HepG2 (cell line): ENCODE measurements around the gene BAIAP2L1. TPM values are rescaled to one million over a fixed set of nuclear protein-coding genes. Genes with fewer than 3 reads are reported as not detected.

Experiments
- ATAC-seq: fragments of 200-7000 bp; cut with Tn5 transposase; 3 replicates; pipeline ENCODE4 v1.9.1; 2020; ENCODE audit warnings: mild to moderate bottlenecking, moderate library complexity
- BruUV-seq: library from RNA; stranded (reverse); fragments of 400-500 nt; replicated peaks from 2 replicates; lab custom pipeline; 2021; lab: Mats Ljungman, UMichigan
- CTCF ChIA-PET: fragments of 300-600 bp; formaldehyde crosslinking; extraction: SDS; loops from one replicate; lab custom pipeline; 2021; ENCODE audit warnings: low total read pairs, inconsistent platforms, low intra/inter-chr PET ratio; lab: Yijun Ruan, JAX
- POLR2A ChIA-PET: fragments of 350-600 bp; sonication (Branson Sonifier 250); formaldehyde crosslinking; loops from one replicate; lab custom pipeline; 2020; ENCODE audit warnings: antibody characterized with exemption, inconsistent platforms; lab: Yijun Ruan, JAX
- DNase-seq: peaks from one replicate; pipeline ENCODE4 v3.0.0-alpha.2; 2015; ENCODE audit warnings: low spot score
- FAIRE-seq: peaks from 3 replicates; lab custom pipeline; 2011; peaks lifted over from hg19 to GRCh38; lab: Jason Lieb, UNC
- H2AFZ ChIP-seq: one replicate; pipeline ENCODE4 v1.6.1; 2011; ENCODE audit warnings: low read length, inconsistent platforms
- H3K27ac ChIP-seq: fragments of 300-600 bp; 3 replicates; pipeline ENCODE4 v1.8.0; 2011; ENCODE audit warnings: mixed run types, mild to moderate bottlenecking, mixed read lengths, low read length, inconsistent platforms; ENCODE audit not compliant: insufficient read depth; ENCODE audit errors: extremely low read length
- H3K27me3 ChIP-seq, 2 experiments: fragments of 200-600 bp in 1 of 2; 2 replicates in 1 of 2; 3 replicates in 1 of 2; pipeline versions ENCODE4 v1.6.0 to v1.8.0; 2011; ENCODE audit warnings: low read length in 2 of 2, mild to moderate bottlenecking in 2 of 2, moderate library complexity in 2 of 2, inconsistent platforms in 1 of 2; ENCODE audit not compliant: insufficient read depth in 2 of 2, control insufficient read depth in 1 of 2
- H3K36me3 ChIP-seq, 2 experiments: fragments of 200-600 bp in 1 of 2; replicated peaks in 1 of 2; 2 replicates in 1 of 2; 3 replicates in 1 of 2; pipeline versions ENCODE4 v1.5.1 to v1.8.0; 2011; ENCODE audit warnings: low read length in 2 of 2, inconsistent platforms in 1 of 2; ENCODE audit not compliant: insufficient read depth in 2 of 2, control insufficient read depth in 1 of 2
- H3K4me1 ChIP-seq: 2 replicates; pipeline ENCODE4 v1.5.1; 2012; ENCODE audit warnings: low read length, inconsistent platforms; ENCODE audit not compliant: insufficient read depth
- H3K4me2 ChIP-seq: 2 replicates; pipeline ENCODE4 v1.6.0; 2011; ENCODE audit warnings: low read depth, low read length, inconsistent platforms
- H3K4me3 ChIP-seq, 3 experiments: fragments of 200-600 bp in 1 of 3; sonication (generic), shearing (Covaris generic) in 1 of 3; replicated peaks in 1 of 3; 2 replicates each; pipeline ENCODE4 v1.5.1; 2011 to 2016; ENCODE audit warnings: low read length in 3 of 3, inconsistent platforms in 2 of 3, low read depth in 2 of 3, mild to moderate bottlenecking in 2 of 3, control low read depth in 1 of 3, mixed read lengths in 1 of 3; ENCODE audit not compliant: insufficient read depth in 1 of 3
- H3K79me2 ChIP-seq: one replicate; pipeline ENCODE4 v1.6.1; 2011; ENCODE audit warnings: low read length, inconsistent platforms; ENCODE audit not compliant: insufficient read depth
- H3K9ac ChIP-seq: 2 replicates; pipeline ENCODE4 v1.6.0; 2011; ENCODE audit warnings: mild to moderate bottlenecking, low read depth, low read length, inconsistent platforms; ENCODE audit not compliant: insufficient read depth
- H3K9me3 ChIP-seq: 2 replicates; pipeline ENCODE4 v1.5.1; 2012; ENCODE audit warnings: mild to moderate bottlenecking, low read length
- H4K20me1 ChIP-seq: 2 replicates; pipeline ENCODE4 v1.6.0; 2011; ENCODE audit warnings: inconsistent platforms, mild to moderate bottlenecking, low read length, moderate library complexity; ENCODE audit not compliant: insufficient read depth
- DMAP1 ChIP-seq: IDR thresholded peaks from 2 replicates; pipeline ENCODE4 v1.6.1; 2016
- MED1 ChIP-seq: sonication (generic); formaldehyde crosslinking; IDR thresholded peaks from 2 replicates; pipeline ENCODE4 v1.4.0; 2020; ENCODE audit warnings: missing genetic modification reagents
- PHF20 ChIP-seq: sonication (generic); formaldehyde crosslinking; IDR thresholded peaks from 2 replicates; pipeline ENCODE4 v1.5.0; 2020; ENCODE audit warnings: mild to moderate bottlenecking, missing genetic modification reagents
- SALL2 ChIP-seq: sonication (generic); formaldehyde crosslinking; IDR thresholded peaks from 2 replicates; pipeline ENCODE4 v1.8.1; 2023; ENCODE audit warnings: mild to moderate bottlenecking, missing genetic modification reagents, inconsistent platforms
- THYN1 ChIP-seq: sonication (generic); formaldehyde crosslinking; IDR thresholded peaks from 2 replicates; pipeline ENCODE4 v1.8.1; 2023; ENCODE audit warnings: low read depth, mild to moderate bottlenecking, moderate library complexity, missing genetic modification reagents, borderline replicate concordance
- YEATS2 ChIP-seq: sonication (generic); formaldehyde crosslinking; IDR thresholded peaks from 2 replicates; pipeline ENCODE4 v1.4.0; 2020; ENCODE audit warnings: missing genetic modification reagents, borderline replicate concordance
- ZFP41 ChIP-seq: sonication (generic); formaldehyde crosslinking; IDR thresholded peaks from 2 replicates; pipeline ENCODE4 v1.4.0; 2020; ENCODE audit warnings: mild to moderate bottlenecking, missing genetic modification reagents, borderline replicate concordance
- ZMYM3 ChIP-seq: sonication (generic); formaldehyde crosslinking; IDR thresholded peaks from 2 replicates; pipeline ENCODE4 v1.5.1; 2020; ENCODE audit warnings: mild to moderate bottlenecking, missing genetic modification reagents
- ZNF263 ChIP-seq: sonication (generic); formaldehyde crosslinking; IDR thresholded peaks from 2 replicates; pipeline ENCODE4 v1.4.0; 2020; ENCODE audit warnings: missing genetic modification reagents
- ZNF674 ChIP-seq: sonication (generic); formaldehyde crosslinking; IDR thresholded peaks from 2 replicates; pipeline ENCODE4 v1.5.0; 2020; ENCODE audit warnings: low read depth, mild to moderate bottlenecking, missing genetic modification reagents
- ZNF773 ChIP-seq: sonication (generic); formaldehyde crosslinking; IDR thresholded peaks from 2 replicates; pipeline ENCODE4 v1.4.0; 2020; ENCODE audit warnings: missing genetic modification reagents, borderline replicate concordance
- WGBS: methylation state at CpG from one replicate; pipeline ENCODE4 v1.1.6; 2017; ENCODE audit warnings: low lambda C conversion rate; 5-methylcytosine and 5-hydroxymethylcytosine counted together
- in situ Hi-C: cut with HindIII; loops from 2 replicates; pipeline ENCODE4 v1.10.0; 2017; ENCODE audit warnings: low pct_unique_long_range_greater_than_20kb; ENCODE audit not compliant: extremely low pct_ligation_motif_present
- intact Hi-C: fragments of 100-400 bp; cut with micrococcal nuclease; formaldehyde crosslinking; loops from one replicate; pipeline ENCODE4 v1.10.0; 2022; ENCODE audit not compliant: unreplicated experiment
- polyA plus RNA-seq, 8 experiments: library from polyadenylated mRNA; depleted of rRNA in 3 of 8; stranded (reverse) in 7 of 8; unstranded in 1 of 8; fragments of >200 nt; fragmentation: Illumina TruSeq in 4 of 8; extraction: Trizol in 4 of 8; gene quantifications; 2 replicates each; pipeline versions ENCODE4 v1.2.1 to v1.2.3, GENCODE V29; 2011 to 2016; ENCODE audit warnings: low read depth in 4 of 8, missing spikeins in 1 of 8, mixed read lengths in 1 of 8; ENCODE audit not compliant: insufficient read depth in 1 of 8
- total RNA-seq, 5 experiments: library from RNA; depleted of rRNA; stranded (reverse); fragments of >200 nt; fragmentation: Illumina TruSeq; extraction: Trizol; gene quantifications; 2 replicates each; pipeline ENCODE4 v1.2.3, GENCODE V29; 2016; ENCODE audit warnings: low read depth in 1 of 5
- TF ChIP-seq, protein P1 (sequence below): sonication (generic); formaldehyde crosslinking; IDR thresholded peaks from 2 replicates; pipeline ENCODE4 v1.4.0; 2020; ENCODE audit warnings: missing genetic modification reagents
- TF ChIP-seq, protein P2 (sequence below): sonication (generic); formaldehyde crosslinking; conservative IDR thresholded peaks from 2 replicates; pipeline ENCODE4 v1.4.0; 2020; ENCODE audit warnings: missing genetic modification reagents
- TF ChIP-seq, protein P3 (sequence below): sonication (generic); formaldehyde crosslinking; IDR thresholded peaks from 2 replicates; pipeline ENCODE4 v1.5.1; 2020; ENCODE audit warnings: missing genetic modification reagents, mild to moderate bottlenecking, borderline replicate concordance
- TF ChIP-seq, protein P4 (sequence below): fragments of 450-650 bp; IDR thresholded peaks from 2 replicates; pipeline ENCODE4 v1.6.1; 2016
- TF ChIP-seq, protein P5 (sequence below): sonication (generic); formaldehyde crosslinking; IDR thresholded peaks from 2 replicates; pipeline ENCODE4 v1.4.0; 2020; ENCODE audit warnings: missing genetic modification reagents

The BAIAP2L1 gene
- total and polyA plus RNA-seq, 2 of the 13 experiments (the other 11 are each of a cell fraction or from before 2014, with no cell fraction given), result 13.0 to 21.5 TPM

DNA sequence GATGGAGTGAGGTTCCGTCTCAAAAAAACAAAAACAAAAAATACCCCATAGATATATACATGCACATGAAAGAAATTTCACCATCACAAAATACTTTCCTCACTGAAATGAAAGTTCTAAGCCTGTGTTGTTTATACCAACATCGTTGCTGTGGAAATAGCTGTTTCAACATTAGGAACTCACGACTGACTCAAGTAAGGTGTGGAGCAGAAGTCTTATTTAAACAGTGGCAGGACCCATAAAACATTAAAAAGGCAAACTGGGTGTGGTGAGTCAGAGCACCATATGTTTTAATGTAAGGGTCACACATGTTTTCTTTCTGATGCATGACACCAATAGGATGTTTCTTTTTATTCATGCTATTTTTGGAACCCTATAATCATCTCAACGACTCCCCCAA lies 48.3 kb downstream of the BAIAP2L1 start (continued):
- TF ChIP-seq, protein P1, sequence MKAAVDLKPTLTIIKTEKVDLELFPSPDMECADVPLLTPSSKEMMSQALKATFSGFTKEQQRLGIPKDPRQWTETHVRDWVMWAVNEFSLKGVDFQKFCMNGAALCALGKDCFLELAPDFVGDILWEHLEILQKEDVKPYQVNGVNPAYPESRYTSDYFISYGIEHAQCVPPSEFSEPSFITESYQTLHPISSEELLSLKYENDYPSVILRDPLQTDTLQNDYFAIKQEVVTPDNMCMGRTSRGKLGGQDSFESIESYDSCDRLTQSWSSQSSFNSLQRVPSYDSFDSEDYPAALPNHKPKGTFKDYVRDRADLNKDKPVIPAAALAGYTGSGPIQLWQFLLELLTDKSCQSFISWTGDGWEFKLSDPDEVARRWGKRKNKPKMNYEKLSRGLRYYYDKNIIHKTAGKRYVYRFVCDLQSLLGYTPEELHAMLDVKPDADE, result no peak
- TF ChIP-seq, protein P2, sequence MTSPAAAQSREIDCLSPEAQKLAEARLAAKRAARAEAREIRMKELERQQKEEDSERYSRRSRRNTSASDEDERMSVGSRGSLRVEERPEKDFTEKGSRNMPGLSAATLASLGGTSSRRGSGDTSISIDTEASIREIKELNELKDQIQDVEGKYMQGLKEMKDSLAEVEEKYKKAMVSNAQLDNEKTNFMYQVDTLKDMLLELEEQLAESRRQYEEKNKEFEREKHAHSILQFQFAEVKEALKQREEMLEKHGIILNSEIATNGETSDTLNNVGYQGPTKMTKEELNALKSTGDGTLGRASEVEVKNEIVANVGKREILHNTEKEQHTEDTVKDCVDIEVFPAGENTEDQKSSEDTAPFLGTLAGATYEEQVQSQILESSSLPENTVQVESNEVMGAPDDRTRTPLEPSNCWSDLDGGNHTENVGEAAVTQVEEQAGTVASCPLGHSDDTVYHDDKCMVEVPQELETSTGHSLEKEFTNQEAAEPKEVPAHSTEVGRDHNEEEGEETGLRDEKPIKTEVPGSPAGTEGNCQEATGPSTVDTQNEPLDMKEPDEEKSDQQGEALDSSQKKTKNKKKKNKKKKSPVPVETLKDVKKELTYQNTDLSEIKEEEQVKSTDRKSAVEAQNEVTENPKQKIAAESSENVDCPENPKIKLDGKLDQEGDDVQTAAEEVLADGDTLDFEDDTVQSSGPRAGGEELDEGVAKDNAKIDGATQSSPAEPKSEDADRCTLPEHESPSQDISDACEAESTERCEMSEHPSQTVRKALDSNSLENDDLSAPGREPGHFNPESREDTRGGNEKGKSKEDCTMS (CRISPR knock-in tag), result no peak

DNA sequence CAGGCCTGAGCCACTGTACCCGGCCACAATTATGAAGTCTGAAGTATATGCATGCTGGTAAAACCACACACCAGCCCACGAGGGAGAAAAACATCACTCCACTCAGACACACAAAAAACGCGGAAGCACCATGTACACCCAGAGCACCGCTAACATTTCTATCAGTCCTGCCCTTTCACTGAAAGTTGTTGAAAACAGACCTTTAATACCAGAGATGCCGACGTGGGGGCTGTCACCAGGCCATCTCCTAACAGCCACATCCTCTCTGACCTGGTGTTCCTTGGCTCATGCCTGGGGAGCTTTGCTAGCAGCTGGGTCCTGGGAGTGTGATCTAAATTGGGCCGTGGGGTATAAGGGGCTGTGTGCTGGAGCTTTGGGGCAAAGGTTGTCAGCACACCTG lies 49.8 kb downstream of the BAIAP2L1 start:
- Histone ChIP-seq H3K9me3 (no peaks in the 10 kb centered on the region), H3K27me3 (no peaks in the 10 kb centered on the region), H2AFZ (no peak overlapping the region), H3K4me2 (no peak overlapping the region), H3K36me3 (peaks cover 4 to 19% of the 10 kb centered on the region in 2 experiments; a peak in 4 of 5 replicates), H3K79me2 (no peaks in the 10 kb centered on the region), H3K27ac (no peak overlapping the region), H3K9ac (no peak overlapping the region), H4K20me1 (peaks cover 7% of the 10 kb centered on the region; the same call in 1 of the 2 replicates), H3K4me3 (no peak overlapping the region), H3K4me1 (peaks cover 15% of the 10 kb centered on the region)
- ChIA-PET POLR2A (no interaction called here), CTCF (no interaction called here)
- WGBS, result 95% methylated on average over 8 of the region's 8 CpGs
- in situ Hi-C loops (no loop called here), intact Hi-C loops (no loop called here)
- DNase-seq, result no peak
- no peak for FAIRE-seq
- BruUV-seq, result no TSS peak
- ATAC-seq, result no peak
- TF ChIP-seq, protein P3, sequence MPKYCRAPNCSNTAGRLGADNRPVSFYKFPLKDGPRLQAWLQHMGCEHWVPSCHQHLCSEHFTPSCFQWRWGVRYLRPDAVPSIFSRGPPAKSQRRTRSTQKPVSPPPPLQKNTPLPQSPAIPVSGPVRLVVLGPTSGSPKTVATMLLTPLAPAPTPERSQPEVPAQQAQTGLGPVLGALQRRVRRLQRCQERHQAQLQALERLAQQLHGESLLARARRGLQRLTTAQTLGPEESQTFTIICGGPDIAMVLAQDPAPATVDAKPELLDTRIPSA (CRISPR knock-in tag), result no peak
- TF ChIP-seq YEATS2 (no peak), SALL2 (CRISPR knock-in tag) (no peak), ZNF674 (CRISPR knock-in tag) (no peak), ZNF773 (CRISPR knock-in tag) (no peak), DMAP1 (CRISPR knock-in tag) (no peak), THYN1 (CRISPR knock-in tag) (no peak), PHF20 (CRISPR knock-in tag) (no peak), ZMYM3 (CRISPR knock-in tag) (no peak), ZNF263 (CRISPR knock-in tag) (no peak), MED1 (CRISPR knock-in tag) (no peak), ZFP41 (CRISPR knock-in tag) (no peak)
- TF ChIP-seq, protein P4, sequence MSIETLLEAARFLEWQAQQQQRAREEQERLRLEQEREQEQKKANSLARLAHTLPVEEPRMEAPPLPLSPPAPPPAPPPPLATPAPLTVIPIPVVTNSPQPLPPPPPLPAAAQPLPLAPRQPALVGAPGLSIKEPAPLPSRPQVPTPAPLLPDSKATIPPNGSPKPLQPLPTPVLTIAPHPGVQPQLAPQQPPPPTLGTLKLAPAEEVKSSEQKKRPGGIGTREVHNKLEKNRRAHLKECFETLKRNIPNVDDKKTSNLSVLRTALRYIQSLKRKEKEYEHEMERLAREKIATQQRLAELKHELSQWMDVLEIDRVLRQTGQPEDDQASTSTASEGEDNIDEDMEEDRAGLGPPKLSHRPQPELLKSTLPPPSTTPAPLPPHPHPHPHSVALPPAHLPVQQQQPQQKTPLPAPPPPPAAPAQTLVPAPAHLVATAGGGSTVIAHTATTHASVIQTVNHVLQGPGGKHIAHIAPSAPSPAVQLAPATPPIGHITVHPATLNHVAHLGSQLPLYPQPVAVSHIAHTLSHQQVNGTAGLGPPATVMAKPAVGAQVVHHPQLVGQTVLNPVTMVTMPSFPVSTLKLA, result no peak
- TF ChIP-seq, protein P5, sequence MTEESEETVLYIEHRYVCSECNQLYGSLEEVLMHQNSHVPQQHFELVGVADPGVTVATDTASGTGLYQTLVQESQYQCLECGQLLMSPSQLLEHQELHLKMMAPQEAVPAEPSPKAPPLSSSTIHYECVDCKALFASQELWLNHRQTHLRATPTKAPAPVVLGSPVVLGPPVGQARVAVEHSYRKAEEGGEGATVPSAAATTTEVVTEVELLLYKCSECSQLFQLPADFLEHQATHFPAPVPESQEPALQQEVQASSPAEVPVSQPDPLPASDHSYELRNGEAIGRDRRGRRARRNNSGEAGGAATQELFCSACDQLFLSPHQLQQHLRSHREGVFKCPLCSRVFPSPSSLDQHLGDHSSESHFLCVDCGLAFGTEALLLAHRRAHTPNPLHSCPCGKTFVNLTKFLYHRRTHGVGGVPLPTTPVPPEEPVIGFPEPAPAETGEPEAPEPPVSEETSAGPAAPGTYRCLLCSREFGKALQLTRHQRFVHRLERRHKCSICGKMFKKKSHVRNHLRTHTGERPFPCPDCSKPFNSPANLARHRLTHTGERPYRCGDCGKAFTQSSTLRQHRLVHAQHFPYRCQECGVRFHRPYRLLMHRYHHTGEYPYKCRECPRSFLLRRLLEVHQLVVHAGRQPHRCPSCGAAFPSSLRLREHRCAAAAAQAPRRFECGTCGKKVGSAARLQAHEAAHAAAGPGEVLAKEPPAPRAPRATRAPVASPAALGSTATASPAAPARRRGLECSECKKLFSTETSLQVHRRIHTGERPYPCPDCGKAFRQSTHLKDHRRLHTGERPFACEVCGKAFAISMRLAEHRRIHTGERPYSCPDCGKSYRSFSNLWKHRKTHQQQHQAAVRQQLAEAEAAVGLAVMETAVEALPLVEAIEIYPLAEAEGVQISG, result no peak
